COLO668 (cell line): ENCODE results near the gene CDH20.
A peak's percentile ranks its signal among the peaks of the same experiment; 100 is the strongest.

Source experiments
- DNase-seq: peaks from one replicate; lab custom pipeline; 2025; ENCODE audit not compliant: unreplicated experiment; lab: John Stamatoyannopoulos, UW

CDH20 gene

DNA sequence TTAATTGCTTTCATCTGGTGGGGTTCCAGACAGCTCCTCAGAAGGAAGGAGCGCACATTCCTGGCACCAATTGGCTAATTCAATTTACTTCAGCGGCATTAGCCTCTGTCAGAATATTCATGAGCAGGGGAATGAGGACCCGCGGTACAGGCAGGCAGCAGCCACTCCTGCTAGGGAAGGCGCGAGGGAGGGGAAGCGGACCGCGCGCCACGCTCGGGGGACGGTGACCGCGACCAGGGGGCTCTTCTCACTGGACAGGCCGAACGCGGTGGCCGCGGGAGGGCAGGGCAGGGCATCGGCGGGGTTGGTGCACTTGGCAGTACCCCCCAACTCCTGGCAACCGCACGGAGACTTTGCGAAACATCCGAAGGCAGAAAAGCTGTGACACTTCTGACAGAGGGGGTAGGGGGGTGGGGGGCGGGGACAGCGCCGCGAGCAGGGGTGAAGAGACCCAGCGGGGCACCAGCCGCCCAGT lies at the start of gene CDH20:
Gene CDH20, plus strand, starts transcription at position 160 of the 475 bp plus-strand sequence.
- no peak for DNase-seq

DNA sequence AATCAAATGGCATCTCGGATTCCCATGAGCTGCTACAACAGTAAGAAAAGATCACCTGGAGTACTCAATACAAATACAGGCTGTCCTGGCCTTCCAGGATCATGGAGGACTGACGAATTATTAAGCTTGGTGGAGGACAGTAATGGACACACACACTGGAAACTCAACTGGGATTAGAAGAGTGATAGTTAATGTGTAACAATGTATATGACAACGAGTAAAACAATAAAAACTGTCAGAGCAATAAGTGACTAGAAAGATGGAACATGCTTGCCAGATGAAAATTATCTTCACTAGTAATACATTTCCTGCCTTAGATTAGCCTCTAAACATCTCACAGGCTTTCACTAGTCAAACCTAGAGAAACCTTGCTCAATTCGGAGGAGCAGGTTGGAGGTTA lies 49.2 kb upstream of the CDH20 start:
- no peak for DNase-seq

DNA sequence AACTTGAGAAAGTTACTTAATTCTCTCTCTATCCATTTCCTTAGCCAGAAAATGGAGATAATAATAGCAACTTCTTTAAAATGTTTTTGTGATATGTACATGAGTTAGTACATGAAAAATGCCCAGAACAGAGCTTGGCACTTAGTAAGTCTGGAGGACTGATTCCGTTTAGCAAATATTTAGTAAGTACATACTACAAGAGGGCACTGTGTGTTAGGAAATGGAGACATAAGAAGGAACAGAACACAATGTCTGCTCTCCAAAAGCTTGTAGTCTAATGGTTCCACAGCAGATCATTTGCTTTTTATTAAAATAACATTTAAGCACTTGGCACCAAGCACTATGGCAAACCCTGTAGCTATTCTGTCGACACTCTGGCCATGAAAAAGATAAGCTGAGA lies 47.5 kb upstream of the CDH20 start:
- no peak for DNase-seq

DNA sequence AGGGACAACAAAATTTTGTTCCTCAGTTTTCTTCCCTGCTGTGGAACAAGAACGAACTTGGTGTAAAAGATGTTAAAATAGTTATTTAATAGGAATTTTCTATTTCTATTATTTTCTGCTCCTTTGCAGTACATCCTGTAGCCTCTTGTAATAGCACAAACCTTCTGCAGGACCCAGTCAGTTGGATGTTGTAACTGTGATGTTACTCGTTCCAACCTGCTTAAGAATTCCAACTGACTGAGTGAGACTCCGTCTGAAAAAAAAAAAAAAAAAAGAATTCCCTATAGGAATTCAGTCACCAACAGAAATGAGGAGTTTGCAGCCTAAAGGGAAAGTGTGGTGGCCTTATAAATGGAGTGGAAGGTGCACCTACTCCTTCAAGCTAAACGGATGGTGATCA lies 46.4 kb upstream of the CDH20 start:
- DNase-seq: no peak

DNA sequence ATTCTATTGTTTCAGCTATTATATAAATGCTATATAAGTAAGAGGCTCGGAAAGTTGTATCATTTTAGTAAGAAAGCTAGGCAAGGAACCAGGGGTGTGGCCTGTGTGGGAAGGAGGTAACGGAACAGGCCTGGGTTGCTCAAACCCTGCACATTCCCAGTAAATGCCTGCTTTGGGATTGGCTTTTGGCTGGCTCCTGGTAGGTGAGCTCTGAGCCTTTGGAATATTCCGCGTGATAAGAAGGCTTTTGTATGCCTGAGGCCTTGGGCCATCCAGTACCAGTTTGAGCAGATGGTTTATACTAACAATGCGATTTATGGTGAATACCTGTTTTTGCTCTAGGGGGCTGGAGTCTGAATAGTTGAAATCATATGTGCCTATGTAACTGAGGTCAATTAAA lies 42.6 kb upstream of the CDH20 start:
- no peak for DNase-seq

DNA sequence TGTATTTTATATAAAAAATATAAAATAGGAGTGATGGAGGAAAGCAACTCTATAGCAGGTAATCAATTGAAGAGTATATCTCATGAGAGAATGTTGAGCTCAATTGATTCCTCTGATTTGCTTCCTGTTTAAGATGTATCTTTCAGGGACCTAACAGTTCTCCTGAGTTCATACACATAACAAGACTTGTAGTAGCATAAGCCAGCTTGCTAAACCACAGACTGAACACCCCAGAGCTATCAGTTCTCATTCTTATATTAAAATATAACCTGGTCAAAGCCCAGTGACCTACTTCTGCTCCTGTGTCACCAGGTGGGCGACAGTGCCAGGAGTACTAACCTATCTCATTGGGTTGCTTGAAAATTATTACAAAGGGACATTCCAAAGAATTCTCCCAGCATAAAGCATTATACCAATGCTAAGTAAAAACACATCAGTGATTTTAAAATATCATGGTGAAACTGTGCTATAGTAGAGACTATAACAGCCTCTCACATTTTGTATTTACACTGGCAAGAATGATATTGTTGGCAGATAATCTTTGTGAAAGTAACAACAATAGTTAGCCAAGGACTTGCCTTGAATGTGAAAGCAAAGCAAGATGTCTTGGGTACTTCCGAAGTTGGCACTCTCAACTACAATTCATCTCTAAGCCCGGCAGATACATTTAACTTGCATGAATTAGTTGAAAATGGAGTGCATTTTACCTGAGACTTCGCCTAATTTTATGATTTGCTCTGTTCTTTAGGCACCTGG lies 40.8 kb upstream of the CDH20 start:
- no peak for DNase-seq

DNA sequence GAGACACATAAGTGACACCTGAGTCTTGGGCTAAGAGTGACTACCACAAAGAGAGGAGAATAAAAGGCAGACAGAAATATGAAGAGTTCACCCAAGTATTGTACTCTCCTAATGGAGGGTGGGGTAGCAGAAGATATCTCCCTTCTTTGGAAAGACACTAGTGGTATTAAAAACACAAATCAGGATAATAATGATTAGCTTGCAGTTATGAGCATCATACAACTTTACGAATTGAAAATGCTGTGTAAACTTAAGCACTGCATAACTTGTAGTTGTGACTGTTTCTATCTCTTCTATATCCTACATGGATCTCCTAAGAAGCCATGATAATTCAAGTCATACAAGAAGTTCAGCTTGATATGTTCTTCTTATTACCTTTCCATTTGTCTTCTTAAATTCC lies 38.1 kb upstream of the CDH20 start:
- DNase-seq: no peak

DNA sequence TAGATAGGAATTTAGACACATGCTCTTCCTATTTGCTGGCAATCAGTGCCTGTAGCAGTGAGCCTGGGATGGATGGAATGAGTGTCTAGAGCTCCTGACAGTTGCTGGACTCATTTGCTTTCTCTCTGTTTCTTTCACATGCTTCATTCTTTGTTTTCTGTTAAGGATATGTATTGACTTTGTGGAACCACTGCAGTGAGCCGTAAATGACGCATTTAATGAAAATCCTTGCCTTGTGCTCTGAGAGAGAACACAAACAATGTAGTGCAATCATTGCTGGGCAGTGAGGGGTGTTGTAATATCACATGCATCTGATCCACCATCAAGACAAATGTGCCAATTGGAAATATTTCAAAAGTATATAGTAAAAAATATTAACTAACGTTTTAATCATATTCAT lies 25.2 kb upstream of the CDH20 start:
- no peak for DNase-seq

DNA sequence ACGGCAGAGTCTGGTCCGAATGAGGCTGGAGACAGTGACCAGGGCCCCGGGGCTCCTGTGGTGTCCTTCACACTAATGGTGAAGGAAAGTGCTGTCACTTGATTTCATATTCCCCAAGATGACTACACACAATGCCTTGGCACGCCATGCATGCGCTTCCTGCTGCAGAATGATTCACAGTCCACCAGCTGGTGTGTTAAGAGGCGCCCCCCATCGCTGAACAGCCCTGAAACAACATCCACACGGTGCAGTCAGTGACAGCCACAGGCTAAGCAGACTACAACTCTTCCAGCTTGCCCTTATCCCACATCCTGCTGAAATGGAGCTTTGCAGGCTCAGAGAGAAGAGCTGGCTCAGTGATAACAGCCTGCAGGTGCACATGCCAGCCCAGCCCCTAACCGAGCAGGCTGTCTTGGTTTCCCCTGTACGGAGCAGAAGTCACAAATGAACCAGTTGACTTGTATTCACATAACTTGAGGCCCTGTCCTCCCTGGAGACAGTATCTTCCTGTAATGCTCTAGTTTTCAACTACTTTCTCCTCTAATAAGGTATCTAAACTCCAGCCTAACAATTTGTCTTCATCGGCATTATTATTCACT lies 24.3 kb upstream of the CDH20 start:
- DNase-seq: no peak

DNA sequence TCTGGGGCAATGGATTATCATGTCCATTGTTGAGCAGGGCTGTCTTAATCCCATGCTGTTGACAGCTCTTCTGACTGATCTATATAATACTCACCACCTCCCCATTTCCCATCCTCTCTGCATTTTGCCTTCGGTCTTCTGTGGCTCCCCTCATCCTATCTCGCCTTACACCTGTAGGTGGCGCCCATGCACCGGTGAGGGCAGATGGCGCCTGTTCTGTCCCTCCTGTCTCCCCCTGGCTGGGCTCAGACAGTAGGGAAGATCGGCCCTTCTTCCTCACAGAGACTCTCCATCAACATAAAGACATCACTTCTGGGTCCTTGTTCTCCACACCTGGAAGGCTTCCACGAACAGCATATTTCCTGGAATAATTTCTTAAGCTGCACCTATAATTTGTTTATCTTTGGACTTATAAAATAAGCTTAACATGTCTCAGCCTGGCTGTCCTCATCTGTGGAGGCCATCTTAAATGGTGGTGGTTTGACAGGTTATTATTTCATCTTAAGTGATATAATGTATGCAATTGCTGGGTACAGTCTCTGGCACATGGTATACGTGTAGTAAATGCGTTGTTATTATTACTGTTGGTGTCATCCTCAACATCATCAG lies 10.9 kb upstream of the CDH20 start:
- DNase-seq: peak; percentile 32

DNA sequence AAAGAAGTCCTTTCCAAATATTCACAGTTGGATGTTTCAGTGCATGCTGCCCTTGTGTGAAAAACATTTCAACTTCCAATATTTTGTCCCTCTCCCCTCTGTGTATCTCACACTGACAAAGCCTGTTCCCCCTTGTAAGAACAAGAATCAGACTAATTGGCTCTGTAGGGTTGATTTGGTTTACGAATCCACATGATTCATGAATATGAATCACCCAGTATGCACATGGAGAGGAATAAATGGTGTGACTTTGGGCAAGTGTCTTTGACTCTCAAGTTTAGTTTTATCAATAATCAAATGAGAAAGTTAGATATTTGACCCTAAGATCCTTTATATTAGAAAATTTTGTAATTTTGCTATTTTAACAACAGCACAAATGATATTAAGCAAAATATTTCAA lies 9.3 kb upstream of the CDH20 start:
- no peak for DNase-seq

DNA sequence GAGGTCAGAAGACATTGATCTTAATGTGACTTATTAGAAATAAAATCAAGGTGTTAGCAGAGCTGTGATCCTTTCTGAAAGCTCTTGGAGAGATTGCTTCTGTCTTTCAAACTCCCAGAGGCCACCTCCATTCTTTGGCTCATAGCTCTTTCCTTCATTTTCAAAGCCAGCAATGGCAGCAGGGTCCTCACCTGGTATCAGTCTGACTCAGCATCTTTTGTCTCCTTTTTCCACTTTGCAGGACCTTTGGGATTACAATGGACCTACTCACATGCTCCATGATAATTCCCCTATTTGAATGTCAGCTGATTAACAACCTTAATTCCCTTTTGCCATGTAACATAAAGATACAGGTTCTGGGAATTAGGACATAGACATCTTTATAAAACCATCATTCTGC lies 6.8 kb upstream of the CDH20 start:
- DNase-seq: no peak

DNA sequence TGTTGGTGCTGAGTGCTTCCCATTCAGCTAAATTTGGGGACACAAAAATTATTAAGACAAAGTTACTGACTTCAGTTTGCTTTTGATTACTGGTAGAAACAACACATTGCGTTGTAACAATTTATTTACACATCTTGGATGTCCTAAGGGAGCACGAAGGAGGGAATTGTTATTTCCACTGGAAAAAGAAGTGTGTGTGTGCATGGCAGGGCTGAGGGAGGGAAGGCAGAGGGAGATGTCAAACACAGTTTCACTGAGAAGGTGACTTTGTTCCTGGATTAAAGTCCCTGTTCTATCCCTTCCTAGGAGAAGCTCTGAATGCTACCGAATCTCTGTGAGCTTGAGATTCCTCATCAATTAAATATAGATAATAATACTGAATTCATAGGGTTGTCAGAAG lies 3.8 kb upstream of the CDH20 start:
- DNase-seq: no peak

DNA sequence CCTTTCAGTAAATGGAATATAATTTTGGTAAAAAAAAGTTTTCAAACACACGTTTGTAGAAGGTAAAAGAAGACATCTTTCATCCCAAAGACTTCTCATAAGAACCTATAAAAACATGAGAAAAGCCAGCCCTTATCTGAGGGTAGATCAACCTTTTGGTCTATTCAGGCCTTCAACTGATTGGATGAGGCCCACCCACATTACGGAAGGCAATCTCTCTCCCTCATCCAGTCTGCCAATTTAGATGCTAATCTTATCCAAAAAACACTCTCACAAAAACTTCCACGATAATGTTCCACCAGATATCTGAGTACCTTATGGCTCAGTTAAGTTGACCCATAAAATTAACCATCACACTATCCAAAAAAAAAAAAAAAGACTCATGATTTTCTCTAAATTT lies 2.2 kb upstream of the CDH20 start:
- no peak for DNase-seq

DNA sequence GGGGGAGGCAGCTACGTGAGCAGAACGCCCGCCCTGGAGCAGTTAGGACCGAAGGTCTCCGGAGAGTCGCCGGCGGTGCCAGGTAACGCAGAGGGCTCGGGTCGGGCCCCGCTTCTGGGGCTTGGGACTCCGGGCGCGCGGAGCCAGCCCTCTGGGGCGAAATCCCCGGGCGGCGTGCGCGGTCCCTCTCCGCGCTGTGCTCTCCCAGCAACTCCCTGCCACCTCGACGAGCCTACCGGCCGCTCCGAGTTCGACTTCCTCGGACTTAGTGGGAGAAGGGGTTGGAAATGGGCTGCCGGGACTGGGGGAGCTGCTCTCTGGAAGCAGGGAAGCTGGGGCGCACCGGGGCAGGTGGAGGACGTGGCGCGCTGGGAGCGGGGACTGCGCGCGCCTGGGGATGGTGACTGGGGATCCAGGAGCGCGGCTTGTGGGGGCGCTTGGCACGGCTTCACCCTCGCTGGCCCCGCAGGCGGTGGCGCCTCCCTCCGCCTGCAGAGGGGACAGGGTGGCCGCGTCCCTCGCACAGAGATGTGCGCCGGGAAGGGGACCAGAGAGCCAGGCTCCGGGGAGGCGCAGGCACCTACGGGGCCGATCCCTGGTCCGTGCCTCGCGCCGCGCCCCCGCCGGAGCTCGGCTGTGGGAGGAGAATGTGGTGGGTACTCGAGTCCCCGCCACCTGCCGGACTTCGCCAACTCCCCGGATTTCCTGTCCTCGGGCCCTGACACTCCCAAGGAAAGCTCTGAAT lies 688 bp downstream of the CDH20 start:
- DNase-seq: no peak

DNA sequence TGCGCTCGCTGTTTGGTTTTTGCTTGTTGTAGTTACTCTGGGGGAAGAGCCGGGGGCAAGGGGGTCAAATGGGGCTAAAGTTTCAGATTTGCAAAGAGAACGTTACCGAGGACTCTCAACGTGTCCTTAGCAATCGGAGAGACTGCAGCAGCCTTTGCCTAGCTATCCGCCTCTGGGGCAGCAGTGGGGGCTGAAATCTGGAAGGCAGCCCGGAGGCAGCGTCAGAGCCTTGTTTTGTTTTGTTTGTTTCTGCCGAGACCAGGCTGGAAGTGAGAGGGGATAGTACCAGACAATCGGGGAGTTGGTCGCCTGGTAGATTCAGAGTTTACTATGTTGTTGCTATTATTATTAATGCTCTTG lies 1.2 kb downstream of the CDH20 start:
- no peak for DNase-seq

DNA sequence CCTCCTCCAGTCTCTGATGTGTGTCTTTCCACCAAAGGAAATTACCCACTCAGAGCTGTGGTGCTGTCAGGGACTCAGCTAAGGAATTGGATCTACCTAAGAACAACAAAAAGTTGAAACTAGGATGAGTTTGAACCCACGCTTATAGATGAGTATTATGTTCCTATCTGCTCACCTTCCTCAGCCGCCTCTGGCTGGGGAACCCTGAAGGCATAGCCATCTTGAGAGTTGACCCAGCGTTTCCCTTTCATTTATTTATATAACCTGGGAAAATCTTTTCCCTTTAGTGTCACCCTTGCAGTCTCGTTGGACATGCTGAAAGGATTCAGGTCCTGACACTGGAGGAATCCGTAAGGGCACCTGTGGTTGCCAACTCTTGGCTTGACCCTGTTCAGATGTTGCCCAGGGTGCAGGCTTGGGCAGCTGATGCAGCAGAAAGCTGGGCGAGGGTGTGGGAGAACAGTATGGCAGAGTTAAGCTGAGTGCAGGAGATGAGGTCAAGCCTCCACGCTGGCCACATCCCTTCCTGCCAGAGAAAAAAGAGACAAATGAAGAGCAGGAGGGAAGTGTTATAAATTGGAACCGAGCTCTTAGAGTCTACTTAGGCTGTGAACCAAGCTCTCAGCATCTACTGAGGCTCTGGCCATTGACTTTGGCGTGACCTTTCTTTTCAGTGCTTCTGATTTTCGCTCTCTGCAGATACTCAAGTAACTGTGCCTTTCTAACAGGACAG lies 1.9 kb downstream of the CDH20 start:
- DNase-seq: no peak

DNA sequence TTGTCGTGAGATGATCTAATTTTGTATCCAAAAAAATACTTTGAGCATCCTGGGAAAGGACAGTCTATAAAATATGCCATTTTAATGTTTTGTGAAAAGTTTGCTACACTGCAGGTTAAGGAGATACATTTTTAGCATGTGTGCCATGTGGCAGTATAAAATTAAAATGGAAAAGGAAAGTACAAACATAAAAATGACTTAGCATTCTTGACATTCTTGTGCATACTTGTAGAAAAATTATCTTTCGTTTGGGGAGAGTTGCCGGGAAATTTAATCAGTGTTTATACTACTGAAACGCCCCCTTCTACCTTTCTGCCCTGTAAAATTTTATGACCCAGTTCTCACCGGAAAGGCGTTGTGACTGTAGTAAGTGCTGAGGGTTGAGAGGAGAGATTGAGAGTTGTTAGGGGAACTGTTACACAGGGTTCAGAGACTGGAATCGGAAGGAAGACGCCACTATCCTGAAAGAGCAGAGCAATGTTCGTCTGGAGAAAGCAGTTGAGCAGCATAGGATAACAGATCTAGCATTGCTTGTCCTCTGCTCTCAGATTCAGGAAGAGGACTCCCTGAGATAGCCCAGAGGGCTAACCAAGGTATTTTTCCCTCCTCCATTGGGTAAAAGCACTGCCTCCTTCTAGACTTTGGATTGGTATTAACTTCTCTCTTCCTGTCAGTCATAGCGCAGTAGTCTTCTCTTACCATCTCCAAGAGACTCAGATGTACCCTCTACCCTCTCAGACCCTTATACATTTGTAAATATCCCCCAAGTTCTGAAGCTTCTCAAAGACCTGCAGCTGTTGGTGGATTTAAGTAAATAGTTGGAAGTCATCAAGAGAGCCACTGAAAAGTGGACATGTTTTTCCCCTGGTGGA lies 2.7 kb downstream of the CDH20 start:
- no peak for DNase-seq

DNA sequence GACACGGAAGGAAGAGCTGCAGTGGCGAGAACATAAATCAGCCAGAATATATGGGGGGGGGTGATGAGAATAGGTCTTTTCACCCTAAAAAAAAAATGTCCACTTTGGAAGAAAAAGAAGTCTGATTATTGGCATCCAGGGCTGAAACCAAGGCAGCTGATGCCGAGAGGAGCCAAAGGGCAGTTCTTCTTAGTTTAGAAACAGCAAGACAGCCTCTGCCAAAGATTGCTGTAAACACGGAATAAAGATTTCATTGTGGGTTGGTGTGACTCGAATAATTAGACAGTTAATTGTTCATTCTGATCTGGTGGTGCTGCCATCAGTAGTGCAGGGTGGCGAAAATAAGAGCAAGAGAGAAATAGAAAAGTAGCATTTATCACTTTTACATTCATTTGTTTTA lies 3.5 kb downstream of the CDH20 start:
- no peak for DNase-seq

DNA sequence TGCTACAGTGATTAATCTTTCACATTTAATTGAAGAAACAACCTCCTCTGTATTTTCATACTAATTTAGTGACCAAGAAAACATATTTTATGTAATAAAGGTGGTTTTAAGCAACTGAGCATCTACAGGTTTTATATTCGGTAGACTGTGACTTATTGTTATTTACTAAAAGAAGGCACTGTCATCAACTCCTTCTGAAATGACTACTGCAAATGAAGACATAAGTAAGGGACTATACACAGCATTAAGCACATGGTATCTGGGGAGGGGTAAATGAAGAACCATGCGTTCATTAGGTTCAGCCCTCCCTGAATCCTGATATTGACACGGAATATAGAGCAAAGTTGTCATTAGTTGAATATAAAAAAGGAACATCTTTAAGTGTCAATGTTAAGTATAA lies 4.3 kb downstream of the CDH20 start:
- no peak for DNase-seq
